Testis (tissue), 2 donors: Measurements from ENCODE around the gene SRD5A1.

Experiments used
- POLR2A ChIP-seq: fragments of 450-650 bp; IDR thresholded peaks from one replicate; pipeline ENCODE4 v1.6.1; 2017; ENCODE audit warnings: antibody characterized with exemption, mild to moderate bottlenecking, moderate library complexity
- TF ChIP-seq, protein P1 (sequence below), 3 experiments: fragments of 450-650 bp in 2 of 3; fragments of 200-600 bp in 1 of 3; sonication (generic) in 1 of 3; IDR thresholded peaks; one replicate each; pipeline ENCODE4 v1.5.1; 2016 to 2019; ENCODE audit warnings: antibody characterized with exemption in 3 of 3, mild to moderate bottlenecking in 2 of 3, moderate library complexity in 1 of 3

DNA sequence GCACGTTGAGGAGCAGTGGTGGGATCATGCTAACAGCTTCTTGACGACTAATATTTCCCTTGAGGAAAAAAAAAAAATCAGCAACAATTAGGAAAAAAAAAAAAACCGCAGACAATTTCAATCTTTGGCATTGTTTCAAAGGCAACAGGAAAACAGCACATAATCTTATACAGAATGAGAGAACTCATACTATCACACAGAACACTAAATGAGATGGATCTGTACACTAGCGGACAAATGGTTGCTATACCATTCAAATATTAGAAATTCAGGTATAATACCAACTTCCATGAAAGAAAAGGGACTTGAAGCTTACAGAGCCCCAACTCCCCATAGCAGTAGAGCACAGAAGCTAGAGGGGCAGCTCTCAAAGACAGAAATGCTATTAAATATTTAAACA, 10.0 kb upstream of the SRD5A1 start:
- TF ChIP-seq, protein P1, sequence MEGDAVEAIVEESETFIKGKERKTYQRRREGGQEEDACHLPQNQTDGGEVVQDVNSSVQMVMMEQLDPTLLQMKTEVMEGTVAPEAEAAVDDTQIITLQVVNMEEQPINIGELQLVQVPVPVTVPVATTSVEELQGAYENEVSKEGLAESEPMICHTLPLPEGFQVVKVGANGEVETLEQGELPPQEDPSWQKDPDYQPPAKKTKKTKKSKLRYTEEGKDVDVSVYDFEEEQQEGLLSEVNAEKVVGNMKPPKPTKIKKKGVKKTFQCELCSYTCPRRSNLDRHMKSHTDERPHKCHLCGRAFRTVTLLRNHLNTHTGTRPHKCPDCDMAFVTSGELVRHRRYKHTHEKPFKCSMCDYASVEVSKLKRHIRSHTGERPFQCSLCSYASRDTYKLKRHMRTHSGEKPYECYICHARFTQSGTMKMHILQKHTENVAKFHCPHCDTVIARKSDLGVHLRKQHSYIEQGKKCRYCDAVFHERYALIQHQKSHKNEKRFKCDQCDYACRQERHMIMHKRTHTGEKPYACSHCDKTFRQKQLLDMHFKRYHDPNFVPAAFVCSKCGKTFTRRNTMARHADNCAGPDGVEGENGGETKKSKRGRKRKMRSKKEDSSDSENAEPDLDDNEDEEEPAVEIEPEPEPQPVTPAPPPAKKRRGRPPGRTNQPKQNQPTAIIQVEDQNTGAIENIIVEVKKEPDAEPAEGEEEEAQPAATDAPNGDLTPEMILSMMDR (IDR thresholded peaks at IDR 0.05) = no peak
- TF ChIP-seq POLR2A = no peak
